Breast epithelium (tissue), 4 donors: Measurements from ENCODE around the gene KLHDC8A. TPM values are rescaled to one million over a fixed set of nuclear protein-coding genes. Genes with fewer than 3 reads are reported as not detected.
"Not testable (repeated sequence)": the region's sequence is repeated elsewhere in the genome, so short reads cannot be mapped to it uniquely, and the experiment has no call there.

Source experiments
- DNase-seq, 2 donors: peaks; one replicate each; pipeline ENCODE4 v3.0.0-alpha.2; 2019; ENCODE audit warnings: low spot score in 2 of 2
- H3K27ac ChIP-seq, 2 donors: fragments of 200-600 bp; sonication (generic) in 1 of 2; one replicate each; pipeline ENCODE4 v1.5.1; 2016 to 2019; ENCODE audit warnings: mild to moderate bottlenecking in 1 of 2
- H3K27me3 ChIP-seq, 2 donors: fragments of 200-600 bp; sonication (generic) in 1 of 2; one replicate each; pipeline versions ENCODE4 v1.5.1 to v1.6.0; 2017 to 2019; ENCODE audit warnings: control low read depth in 1 of 2, mild to moderate bottlenecking in 1 of 2
- H3K36me3 ChIP-seq: fragments of 200-600 bp; one replicate; pipeline ENCODE4 v1.5.1; 2019
- H3K4me1 ChIP-seq, 2 donors: fragments of 200-600 bp; sonication (generic); one replicate each; pipeline ENCODE4 v1.5.1; 2016 to 2019; ENCODE audit warnings: control low read depth in 1 of 2
- H3K4me3 ChIP-seq, 3 donors: fragments of 200-600 bp; sonication (generic); 1 replicate in 2 of 3; 2 replicates in 1 of 3; pipeline ENCODE4 v1.5.1; 2016 to 2019; ENCODE audit warnings: mild to moderate bottlenecking in 3 of 3, moderate library complexity in 2 of 3
- H3K9me3 ChIP-seq, 2 donors: fragments of 200-600 bp; sonication (generic) in 1 of 2; one replicate each; pipeline ENCODE4 v1.5.1; 2016 to 2019; ENCODE audit warnings: control low read depth in 1 of 2
- CTCF ChIP-seq, 3 donors: fragments of 450-650 bp; IDR thresholded peaks; one replicate each; pipeline ENCODE4 v1.5.1; 2016 to 2017; ENCODE audit warnings: antibody characterized with exemption in 3 of 3, mild to moderate bottlenecking in 3 of 3, moderate library complexity in 3 of 3
- POLR2A ChIP-seq: fragments of 450-650 bp; IDR thresholded peaks from one replicate; pipeline ENCODE4 v1.6.1; 2016; ENCODE audit warnings: antibody characterized with exemption, mild to moderate bottlenecking, moderate library complexity
- POLR2AphosphoS5 ChIP-seq, 3 donors: sonication (generic); formaldehyde crosslinking; IDR thresholded peaks; one replicate each; pipeline ENCODE4 v1.6.1; 2017; ENCODE audit warnings: antibody characterized with exemption in 3 of 3
- intact Hi-C: fragments of 100-400 bp; cut with DNase I; formaldehyde crosslinking; loops from one replicate; pipeline ENCODE4 v1.15.1; 2023; ENCODE audit warnings: low total_unique reads
- total RNA-seq, 3 donors: library from RNA; depleted of rRNA; stranded (reverse); fragments of >200 nt; gene quantifications; one replicate each; pipeline ENCODE4 v1.1.0, GENCODE V29; 2016

The KLHDC8A gene
- not detected for total RNA-seq

GRCh38 chr1:205356440-205357139, at the start of gene KLHDC8A:
Gene KLHDC8A, minus strand, starts transcription at chr1:205356922. Its CDS starts 13,318 bp downstream, at chr1:205343604.
- H3K27ac ChIP-seq = peak within 1 kb of the TSS; percentile 54 to 55
- intact Hi-C loops = no loop called here

GRCh38 chr1:205406252-205406651, 49.5 kb upstream of the KLHDC8A start:
- H3K9me3 ChIP-seq, H3K36me3 ChIP-seq, intact Hi-C loops, H3K4me3 ChIP-seq, H3K27ac ChIP-seq, H3K4me1 ChIP-seq, H3K27me3 ChIP-seq, DNase-seq: not testable (repeated sequence)

More at GRCh38 chr1:205356440-205357139, at the start of gene KLHDC8A:
- Histone ChIP-seq H3K27me3 (no peaks in the 10 kb centered on the region), H3K9me3 (no peaks in the 10 kb centered on the region), H3K36me3 (no peaks in the 10 kb centered on the region), H3K4me1 (peaks cover 5% of the 10 kb centered on the region in 2 donors), H3K4me3 (peak within 1 kb of the TSS in 2 of 3 donors; percentile 25 to 51)
- DNase-seq = no peak
- TF ChIP-seq CTCF (IDR thresholded peaks at IDR 0.05) (no peak), POLR2A (no peak), POLR2AphosphoS5 (IDR thresholded peaks at IDR 0.05) (no peak)

- H3K27me3 ChIP-seq, H3K4me3 ChIP-seq, H3K9me3 ChIP-seq, intact Hi-C loops, DNase-seq, H3K36me3 ChIP-seq, H3K27ac ChIP-seq, H3K4me1 ChIP-seq: not testable (repeated sequence)
These were observed 47.8 kb upstream of the KLHDC8A start for GRCh38 chr1:205404484-205404883.

GRCh38 chr1:205398586-205398985, 41.9 kb upstream of the KLHDC8A start:
- Histone ChIP-seq H3K36me3 (no peaks in the 10 kb centered on the region), H3K4me1 (no peaks in the 10 kb centered on the region), H3K27ac (no peak overlapping the region), H3K4me3 (no peak overlapping the region), H3K9me3 (no peaks in the 10 kb centered on the region), H3K27me3 (no peaks in the 10 kb centered on the region)
- DNase-seq = no peak
- intact Hi-C loops = no loop called here
- TF ChIP-seq POLR2AphosphoS5 (IDR thresholded peaks at IDR 0.05) = no peak
- TF ChIP-seq POLR2A = no peak
- TF ChIP-seq CTCF (IDR thresholded peaks at IDR 0.05) = no peak

- Histone ChIP-seq H3K27ac (no peak overlapping the region), H3K36me3 (no peaks in the 10 kb centered on the region), H3K9me3 (no peaks in the 10 kb centered on the region), H3K4me3 (no peak overlapping the region), H3K27me3 (no peaks in the 10 kb centered on the region), H3K4me1 (no peaks in the 10 kb centered on the region)
- TF ChIP-seq CTCF (IDR thresholded peaks at IDR 0.05) (peak; percentile 8 to 70 (median 50)), POLR2A (no peak)
- no peak for DNase-seq
- intact Hi-C loops = no loop called here
These were observed 40.4 kb upstream of the KLHDC8A start for GRCh38 chr1:205396967-205397616.

- DNase-seq = no peak
- Histone ChIP-seq H3K36me3 (no peaks in the 10 kb centered on the region), H3K27ac (no peak overlapping the region), H3K4me1 (no peaks in the 10 kb centered on the region), H3K4me3 (no peak overlapping the region), H3K9me3 (no peaks in the 10 kb centered on the region), H3K27me3 (no peaks in the 10 kb centered on the region)
- TF ChIP-seq POLR2A (no peak), POLR2AphosphoS5 (IDR thresholded peaks at IDR 0.05) (no peak), CTCF (IDR thresholded peaks at IDR 0.05) (no peak)
- intact Hi-C loops = no loop called here
These were observed 38.9 kb upstream of the KLHDC8A start for GRCh38 chr1:205395616-205396015.
